ENCODE results near the gene ZNF254.

DNA sequence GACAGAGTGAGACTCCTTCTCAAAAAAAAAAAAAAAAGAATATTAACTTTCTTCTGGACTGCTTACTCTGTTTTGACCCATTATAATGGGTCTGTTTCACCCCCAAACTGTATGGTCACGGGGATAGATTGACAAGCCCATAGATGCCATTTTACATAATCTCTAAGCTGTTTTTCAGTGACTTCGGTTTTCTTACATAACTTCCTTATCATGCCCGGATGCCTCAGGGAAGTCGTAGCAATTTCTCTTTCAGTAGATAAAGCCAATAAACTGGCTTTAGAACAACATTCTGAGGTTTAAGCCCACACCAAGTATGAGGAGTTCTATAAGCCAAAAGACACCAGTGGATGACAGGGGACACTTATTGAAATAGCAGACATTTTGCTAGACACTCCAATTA is 5.9 kb upstream of the ZNF254 start:
- TF ChIP-seq, protein P1, sequence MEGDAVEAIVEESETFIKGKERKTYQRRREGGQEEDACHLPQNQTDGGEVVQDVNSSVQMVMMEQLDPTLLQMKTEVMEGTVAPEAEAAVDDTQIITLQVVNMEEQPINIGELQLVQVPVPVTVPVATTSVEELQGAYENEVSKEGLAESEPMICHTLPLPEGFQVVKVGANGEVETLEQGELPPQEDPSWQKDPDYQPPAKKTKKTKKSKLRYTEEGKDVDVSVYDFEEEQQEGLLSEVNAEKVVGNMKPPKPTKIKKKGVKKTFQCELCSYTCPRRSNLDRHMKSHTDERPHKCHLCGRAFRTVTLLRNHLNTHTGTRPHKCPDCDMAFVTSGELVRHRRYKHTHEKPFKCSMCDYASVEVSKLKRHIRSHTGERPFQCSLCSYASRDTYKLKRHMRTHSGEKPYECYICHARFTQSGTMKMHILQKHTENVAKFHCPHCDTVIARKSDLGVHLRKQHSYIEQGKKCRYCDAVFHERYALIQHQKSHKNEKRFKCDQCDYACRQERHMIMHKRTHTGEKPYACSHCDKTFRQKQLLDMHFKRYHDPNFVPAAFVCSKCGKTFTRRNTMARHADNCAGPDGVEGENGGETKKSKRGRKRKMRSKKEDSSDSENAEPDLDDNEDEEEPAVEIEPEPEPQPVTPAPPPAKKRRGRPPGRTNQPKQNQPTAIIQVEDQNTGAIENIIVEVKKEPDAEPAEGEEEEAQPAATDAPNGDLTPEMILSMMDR (conservative IDR thresholded peaks at IDR 0.05 in 1 of 2, IDR thresholded peaks at IDR 0.05 in 1 of 2; ENCODE audit: extremely low read depth in 1 of 2, insufficient read depth in 1 of 2, low read depth in 1 of 2, low read length in 2 of 2), result no peak
- no peak for TF ChIP-seq EZH2 (IDR thresholded peaks at IDR 0.05; ENCODE audit: borderline replicate concordance, low read length)
